SK-N-SH (cell line): ENCODE measurements around the gene PAM. TPM values are rescaled to one million over a fixed set of nuclear protein-coding genes. Genes with fewer than 3 reads are reported as not detected.

Source experiments
- CTCF ChIA-PET: fragments of 300-600, 350-600 bp; formaldehyde crosslinking; extraction: SDS; loops from one replicate; lab custom pipeline; 2021; lab: Yijun Ruan, JAX
- POLR2A ChIA-PET: fragments of 350-600 bp; sonication (Branson Sonifier 250); formaldehyde crosslinking; extraction: SDS; loops from one replicate; lab custom pipeline; 2020; ENCODE audit warnings: antibody characterized with exemption, inconsistent platforms; lab: Yijun Ruan, JAX
- DNase-seq: peaks from one replicate; pipeline ENCODE4 v3.0.0; 2012
- H2AFZ ChIP-seq: fragments of 200-600 bp; sonication (generic); 2 replicates; pipeline ENCODE4 v1.8.1; 2016; ENCODE audit warnings: antibody characterized with exemption, mild to moderate bottlenecking, low read depth
- H3F3A ChIP-seq: fragments of 200-600 bp; sonication (generic); replicated peaks from 2 replicates; pipeline ENCODE3; 2016; ENCODE audit warnings: antibody characterized with exemption, mild to moderate bottlenecking; ENCODE audit not compliant: insufficient read depth
- H3K27ac ChIP-seq, 2 experiments: fragments of 200-500 bp in 1 of 2; fragments of 200-600 bp in 1 of 2; sonication (Bioruptor generic) in 1 of 2; sonication (generic), shearing (Covaris generic) in 1 of 2; 2 replicates each; pipeline versions ENCODE4 v1.5.1 to v1.6.1; 2014 to 2016; ENCODE audit warnings: low read depth in 2 of 2, inconsistent platforms in 1 of 2, low read length in 1 of 2, mild to moderate bottlenecking in 1 of 2, mixed read lengths in 1 of 2
- H3K27me3 ChIP-seq: fragments of 200-600 bp; sonication (generic), shearing (Covaris generic); 2 replicates; pipeline ENCODE4 v1.6.1; 2016; ENCODE audit warnings: mixed run types; ENCODE audit not compliant: insufficient read depth
- H3K36me3 ChIP-seq, 2 experiments: fragments of 200-500 bp in 1 of 2; fragments of 200-600 bp in 1 of 2; sonication (Bioruptor generic) in 1 of 2; sonication (generic) in 1 of 2; replicated peaks in 1 of 2; 2 replicates each; pipeline versions ENCODE3 to v1.5.1; 2014 to 2016; ENCODE audit warnings: low read length in 1 of 2, mild to moderate bottlenecking in 1 of 2; ENCODE audit not compliant: insufficient read depth in 2 of 2, control insufficient read depth in 1 of 2
- H3K4me1 ChIP-seq, 2 experiments: fragments of 200-500 bp in 1 of 2; fragments of 200-600 bp in 1 of 2; sonication (Bioruptor generic) in 1 of 2; sonication (generic), shearing (Covaris generic) in 1 of 2; 2 replicates each; pipeline versions ENCODE4 v1.5.1 to v1.6.1; 2014 to 2016; ENCODE audit warnings: low read depth in 1 of 2, low read length in 1 of 2, mixed run types in 1 of 2; ENCODE audit not compliant: insufficient read depth in 2 of 2, control insufficient read depth in 1 of 2
- H3K4me2 ChIP-seq: fragments of 200-600 bp; sonication (generic), shearing (Covaris generic); 2 replicates; pipeline ENCODE4 v1.6.1; 2017; ENCODE audit warnings: mixed run types
- H3K4me3 ChIP-seq, 2 experiments: fragments of 200-500 bp in 1 of 2; fragments of 200-600 bp in 1 of 2; sonication (Bioruptor generic) in 1 of 2; sonication (generic), shearing (Covaris generic) in 1 of 2; 2 replicates each; pipeline versions ENCODE4 v1.5.1 to v1.8.1; 2014 to 2016; ENCODE audit warnings: low read depth in 2 of 2, inconsistent platforms in 1 of 2, low read length in 1 of 2, mild to moderate bottlenecking in 1 of 2, mixed read lengths in 1 of 2, moderate library complexity in 1 of 2
- H3K79me2 ChIP-seq: fragments of 200-600 bp; sonication (generic); 2 replicates; pipeline ENCODE4 v1.8.1; 2017; ENCODE audit warnings: mild to moderate bottlenecking; ENCODE audit not compliant: insufficient read depth
- H3K9ac ChIP-seq: fragments of 200-600 bp; sonication (generic); 2 replicates; pipeline ENCODE4 v1.6.1; 2017; ENCODE audit warnings: mixed run types
- H3K9me2 ChIP-seq: fragments of 200-600 bp; sonication (generic); 2 replicates; pipeline ENCODE4 v1.6.1; 2017; ENCODE audit warnings: mixed run types
- H3K9me3 ChIP-seq: fragments of 200-600 bp; sonication (generic); 2 replicates; pipeline ENCODE4 v1.6.1; 2017; ENCODE audit warnings: mixed run types, mild to moderate bottlenecking, moderate library complexity
- H4K20me1 ChIP-seq: fragments of 200-600 bp; sonication (generic); 2 replicates; pipeline ENCODE4 v1.6.1; 2017; ENCODE audit warnings: mild to moderate bottlenecking, mixed run types; ENCODE audit not compliant: insufficient read depth
- CHD2 ChIP-seq: fragments of 150-350 bp; IDR thresholded peaks from 2 replicates; pipeline ENCODE4 v1.6.1; 2018; ENCODE audit warnings: low read length; ENCODE audit not compliant: partially characterized antibody
- ELF1 ChIP-seq: IDR thresholded peaks from 2 replicates; pipeline ENCODE4 v1.4.0; 2012
- EP300 ChIP-seq, 2 experiments: IDR thresholded peaks; 2 replicates each; pipeline versions ENCODE4 v1.4.0 to v1.6.1; 2012; ENCODE audit warnings: borderline replicate concordance in 1 of 2, low read depth in 1 of 2, low read length in 1 of 2
- EZH2phosphoT487 ChIP-seq: fragments of 200-600 bp; sonication (generic); IDR thresholded peaks from 2 replicates; pipeline ENCODE4 v1.6.1; 2017; ENCODE audit warnings: low read depth, mixed run types, mild to moderate bottlenecking, antibody characterized with exemption, moderate library complexity, borderline replicate concordance
- FOSL2 ChIP-seq: IDR thresholded peaks from 2 replicates; pipeline ENCODE4 v1.4.0; 2012; ENCODE audit warnings: low read depth, mild to moderate bottlenecking, moderate library complexity, borderline replicate concordance
- FOXM1 ChIP-seq: IDR thresholded peaks from 2 replicates; pipeline ENCODE4 v1.4.0; 2012; ENCODE audit warnings: low read depth, mild to moderate bottlenecking
- GATA2 ChIP-seq: sonication (generic); formaldehyde crosslinking; IDR thresholded peaks from 2 replicates; pipeline ENCODE4 v1.5.0; 2020; ENCODE audit warnings: mild to moderate bottlenecking, missing genetic modification reagents
- JUND ChIP-seq: IDR thresholded peaks from 2 replicates; pipeline ENCODE4 v1.4.0; 2012
- MEF2A ChIP-seq: IDR thresholded peaks from 2 replicates; pipeline ENCODE4 v1.4.0; 2012; ENCODE audit warnings: low read depth, borderline replicate concordance
- MXI1 ChIP-seq: IDR thresholded peaks from 2 replicates; pipeline ENCODE4 v1.6.1; 2012; ENCODE audit warnings: mild to moderate bottlenecking, low read depth, low read length, improper control_type of control experiment
- RAD21 ChIP-seq: IDR thresholded peaks from 2 replicates; pipeline ENCODE4 v1.6.1; 2012; ENCODE audit warnings: mild to moderate bottlenecking, low read length
- RCOR1 ChIP-seq: fragments of 150-350 bp; IDR thresholded peaks from 2 replicates; pipeline ENCODE4 v1.6.1; 2017; ENCODE audit warnings: antibody characterized with exemption, low read length
- RXRA ChIP-seq: IDR thresholded peaks from 2 replicates; pipeline ENCODE4 v1.4.0; 2012; ENCODE audit warnings: low read depth, mild to moderate bottlenecking, borderline replicate concordance
- YY1 ChIP-seq: IDR thresholded peaks from 2 replicates; pipeline ENCODE4 v1.4.0; 2012; ENCODE audit warnings: low read depth, mild to moderate bottlenecking
- polyA plus RNA-seq, 3 experiments: library from polyadenylated mRNA; depleted of rRNA; stranded (reverse); fragments of >200 nt; gene quantifications; 2 replicates each; pipeline ENCODE4 v1.2.3, GENCODE V29; 2012
- TF ChIP-seq, protein P1 (sequence below): IDR thresholded peaks from 2 replicates; pipeline ENCODE4 v1.6.1; 2012; ENCODE audit warnings: mild to moderate bottlenecking, low read depth, low read length, moderate library complexity
- TF ChIP-seq, protein P2 (sequence below): fragments of 200-600 bp; sonication (generic); IDR thresholded peaks from 2 replicates; pipeline ENCODE4 v1.6.1; 2017; ENCODE audit warnings: antibody characterized with exemption, mild to moderate bottlenecking, moderate library complexity

PAM gene
- polyA plus RNA-seq, 1 of the 3 experiments (the other 2 are of a cell fraction), result 507 TPM

DNA sequence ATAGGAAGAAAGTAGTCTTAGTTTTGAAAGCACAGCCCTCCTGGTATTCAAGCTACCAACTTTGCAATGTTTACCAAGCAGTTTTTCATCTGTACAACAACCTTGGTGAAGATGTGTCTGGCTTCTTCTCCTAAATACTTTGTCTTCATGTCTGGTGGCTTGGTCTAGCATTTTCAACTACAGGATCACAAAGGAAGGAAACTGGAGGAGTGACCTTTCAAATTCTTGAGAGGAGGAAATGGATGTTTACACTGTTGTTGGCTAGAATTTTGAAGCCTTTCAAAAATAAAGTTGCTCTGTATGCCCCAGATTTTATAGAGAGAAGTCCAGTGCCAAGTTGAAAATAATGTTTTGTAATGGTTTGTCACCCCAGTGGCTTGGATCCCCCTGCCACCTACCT lies 16.3 kb downstream of the PAM start:
- TF ChIP-seq YY1 (no peak), MEF2A (no peak), GATA2 (no peak), JUND (no peak), EZH2phosphoT487 (no peak), MXI1 (no peak), RAD21 (no peak), RCOR1 (no peak), FOXM1 (no peak), CHD2 (no peak), ELF1 (no peak), FOSL2 (no peak), RXRA (no peak), EP300 (IDR thresholded peaks at IDR 0.05; ENCODE audit: borderline replicate concordance in 1 of 2, low read depth in 1 of 2, low read length in 1 of 2) (no peak)
- TF ChIP-seq, protein P1, sequence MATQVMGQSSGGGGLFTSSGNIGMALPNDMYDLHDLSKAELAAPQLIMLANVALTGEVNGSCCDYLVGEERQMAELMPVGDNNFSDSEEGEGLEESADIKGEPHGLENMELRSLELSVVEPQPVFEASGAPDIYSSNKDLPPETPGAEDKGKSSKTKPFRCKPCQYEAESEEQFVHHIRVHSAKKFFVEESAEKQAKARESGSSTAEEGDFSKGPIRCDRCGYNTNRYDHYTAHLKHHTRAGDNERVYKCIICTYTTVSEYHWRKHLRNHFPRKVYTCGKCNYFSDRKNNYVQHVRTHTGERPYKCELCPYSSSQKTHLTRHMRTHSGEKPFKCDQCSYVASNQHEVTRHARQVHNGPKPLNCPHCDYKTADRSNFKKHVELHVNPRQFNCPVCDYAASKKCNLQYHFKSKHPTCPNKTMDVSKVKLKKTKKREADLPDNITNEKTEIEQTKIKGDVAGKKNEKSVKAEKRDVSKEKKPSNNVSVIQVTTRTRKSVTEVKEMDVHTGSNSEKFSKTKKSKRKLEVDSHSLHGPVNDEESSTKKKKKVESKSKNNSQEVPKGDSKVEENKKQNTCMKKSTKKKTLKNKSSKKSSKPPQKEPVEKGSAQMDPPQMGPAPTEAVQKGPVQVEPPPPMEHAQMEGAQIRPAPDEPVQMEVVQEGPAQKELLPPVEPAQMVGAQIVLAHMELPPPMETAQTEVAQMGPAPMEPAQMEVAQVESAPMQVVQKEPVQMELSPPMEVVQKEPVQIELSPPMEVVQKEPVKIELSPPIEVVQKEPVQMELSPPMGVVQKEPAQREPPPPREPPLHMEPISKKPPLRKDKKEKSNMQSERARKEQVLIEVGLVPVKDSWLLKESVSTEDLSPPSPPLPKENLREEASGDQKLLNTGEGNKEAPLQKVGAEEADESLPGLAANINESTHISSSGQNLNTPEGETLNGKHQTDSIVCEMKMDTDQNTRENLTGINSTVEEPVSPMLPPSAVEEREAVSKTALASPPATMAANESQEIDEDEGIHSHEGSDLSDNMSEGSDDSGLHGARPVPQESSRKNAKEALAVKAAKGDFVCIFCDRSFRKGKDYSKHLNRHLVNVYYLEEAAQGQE, result no peak
- TF ChIP-seq, protein P2, sequence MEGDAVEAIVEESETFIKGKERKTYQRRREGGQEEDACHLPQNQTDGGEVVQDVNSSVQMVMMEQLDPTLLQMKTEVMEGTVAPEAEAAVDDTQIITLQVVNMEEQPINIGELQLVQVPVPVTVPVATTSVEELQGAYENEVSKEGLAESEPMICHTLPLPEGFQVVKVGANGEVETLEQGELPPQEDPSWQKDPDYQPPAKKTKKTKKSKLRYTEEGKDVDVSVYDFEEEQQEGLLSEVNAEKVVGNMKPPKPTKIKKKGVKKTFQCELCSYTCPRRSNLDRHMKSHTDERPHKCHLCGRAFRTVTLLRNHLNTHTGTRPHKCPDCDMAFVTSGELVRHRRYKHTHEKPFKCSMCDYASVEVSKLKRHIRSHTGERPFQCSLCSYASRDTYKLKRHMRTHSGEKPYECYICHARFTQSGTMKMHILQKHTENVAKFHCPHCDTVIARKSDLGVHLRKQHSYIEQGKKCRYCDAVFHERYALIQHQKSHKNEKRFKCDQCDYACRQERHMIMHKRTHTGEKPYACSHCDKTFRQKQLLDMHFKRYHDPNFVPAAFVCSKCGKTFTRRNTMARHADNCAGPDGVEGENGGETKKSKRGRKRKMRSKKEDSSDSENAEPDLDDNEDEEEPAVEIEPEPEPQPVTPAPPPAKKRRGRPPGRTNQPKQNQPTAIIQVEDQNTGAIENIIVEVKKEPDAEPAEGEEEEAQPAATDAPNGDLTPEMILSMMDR, result no peak
- Histone ChIP-seq H3F3A (no peaks in the 10 kb centered on the region), H3K27me3 (no peaks in the 10 kb centered on the region), H3K9me2 (no peaks in the 10 kb centered on the region), H3K4me2 (0 out of 2 replicates have a peak overlapping the region, but pooled peaks have one; percentile 18), H3K4me1 (peaks cover 0 to 19% of the 10 kb centered on the region in 2 experiments; a peak in 1 of 4 replicates), H3K9ac (no peak overlapping the region), H4K20me1 (no peaks in the 10 kb centered on the region), H3K9me3 (peaks cover 10% of the 10 kb centered on the region; the same call in 1 of the 2 replicates), H3K4me3 (no peak overlapping the region), H2AFZ (no peak overlapping the region), H3K36me3 (peaks cover 0 to 18% of the 10 kb centered on the region in 2 experiments), H3K79me2 (peaks cover 87% of the 10 kb centered on the region), H3K27ac (no peak overlapping the region)
- POLR2A ChIA-PET, result no interaction called here
- CTCF ChIA-PET, result interaction anchor here (0.6 to 2.1 kb wide), 4 partner anchors 11 to 373 kb away, joined by 3 to 4 read pairs (median 3); no protein-coding TSS in a partner anchor
- no peak for DNase-seq
